SK-N-SH treated with all-trans-retinoic acid at 6 μM for 48 hours (cell line): ENCODE results near the gene IQCK.

Source experiments
- ATAC-seq: fragments of 200-7000 bp; cut with Tn5 transposase; 3 replicates; pipeline ENCODE4 v1.9.1; 2020; ENCODE audit warnings: mild to moderate bottlenecking, moderate library complexity
- ARNTL ChIP-seq: fragments of 450-650 bp; formaldehyde crosslinking; IDR thresholded peaks from 2 replicates; pipeline ENCODE4 v1.5.0; 2020; ENCODE audit warnings: low read depth, mild to moderate bottlenecking, moderate library complexity, borderline replicate concordance
- CREB5 ChIP-seq: fragments of 250-450 bp; sonication (Bioruptor Pico); IDR thresholded peaks from 2 replicates; pipeline ENCODE4 v1.5.1; 2020; ENCODE audit warnings: low read depth, mild to moderate bottlenecking, moderate library complexity
- CSDC2 ChIP-seq: fragments of 250-450 bp; sonication (Bioruptor Pico); IDR thresholded peaks from 2 replicates; pipeline ENCODE4 v1.5.0; 2020; ENCODE audit warnings: mild to moderate bottlenecking, moderate library complexity
- CSRNP3 ChIP-seq: fragments of 250-450 bp; sonication (Bioruptor Pico); IDR thresholded peaks from 2 replicates; pipeline ENCODE4 v1.5.1; 2021; ENCODE audit warnings: mild to moderate bottlenecking, moderate library complexity
- GLIS3 ChIP-seq: fragments of 250-450 bp; sonication (Bioruptor Pico); IDR thresholded peaks from 2 replicates; pipeline ENCODE4 v1.5.0; 2020; ENCODE audit warnings: mild to moderate bottlenecking, moderate library complexity
- ISL1 ChIP-seq: fragments of 250-450 bp; sonication (Bioruptor Pico); IDR thresholded peaks from 2 replicates; pipeline ENCODE4 v2.1.2; 2022; ENCODE audit warnings: mild to moderate bottlenecking, moderate library complexity
- OSR1 ChIP-seq: fragments of 250-450 bp; sonication (Bioruptor Pico); IDR thresholded peaks from 2 replicates; pipeline ENCODE4 v1.8.0; 2022; ENCODE audit warnings: moderate library complexity, mild to moderate bottlenecking, inconsistent platforms
- RARB ChIP-seq: fragments of 250-450 bp; sonication (Bioruptor Pico); IDR thresholded peaks from 2 replicates; pipeline ENCODE4 v1.8.0; 2021; ENCODE audit warnings: mild to moderate bottlenecking, moderate library complexity
- SNAI2 ChIP-seq: fragments of 250-450 bp; sonication (Bioruptor Pico); IDR thresholded peaks from 2 replicates; pipeline ENCODE4 v1.5.0; 2020; ENCODE audit warnings: mild to moderate bottlenecking, moderate library complexity
- TCF4 ChIP-seq: fragments of 250-450 bp; sonication (Bioruptor Pico); IDR thresholded peaks from 2 replicates; pipeline ENCODE4 v1.8.0; 2021; ENCODE audit warnings: mild to moderate bottlenecking, moderate library complexity, borderline replicate concordance
- TSHZ2 ChIP-seq: fragments of 250-450 bp; sonication (Bioruptor Pico); IDR thresholded peaks from 2 replicates; pipeline ENCODE4 v1.5.0; 2020; ENCODE audit warnings: mild to moderate bottlenecking, moderate library complexity
- ZC3H10 ChIP-seq: fragments of 250-450 bp; sonication (Bioruptor Pico); IDR thresholded peaks from 2 replicates; pipeline ENCODE4 v1.5.1; 2021; ENCODE audit warnings: mild to moderate bottlenecking, moderate library complexity
- ZFP3 ChIP-seq: fragments of 250-450 bp; sonication (Bioruptor Pico); IDR thresholded peaks from 2 replicates; pipeline ENCODE4 v1.5.0; 2020; ENCODE audit warnings: mild to moderate bottlenecking, moderate library complexity
- ZFP30 ChIP-seq: fragments of 450-650 bp; formaldehyde crosslinking; IDR thresholded peaks from 2 replicates; pipeline ENCODE4 v1.5.0; 2022; ENCODE audit warnings: mild to moderate bottlenecking, moderate library complexity
- ZNF565 ChIP-seq: fragments of 450-650 bp; formaldehyde crosslinking; conservative IDR thresholded peaks from 2 replicates; pipeline ENCODE4 v1.5.0; 2020; ENCODE audit warnings: low read depth, mild to moderate bottlenecking, moderate library complexity
- ZNF70 ChIP-seq: fragments of 450-650 bp; formaldehyde crosslinking; IDR thresholded peaks from 2 replicates; pipeline ENCODE4 v1.5.0; 2020; ENCODE audit warnings: mild to moderate bottlenecking, moderate library complexity
- ZNF8 ChIP-seq: fragments of 450-650 bp; formaldehyde crosslinking; IDR thresholded peaks from 2 replicates; pipeline ENCODE4 v1.5.0; 2020; ENCODE audit warnings: mild to moderate bottlenecking, moderate library complexity
- TF ChIP-seq, protein P1 (sequence below): fragments of 250-450 bp; sonication (Bioruptor Pico); IDR thresholded peaks from 2 replicates; pipeline ENCODE4 v1.8.0; 2020; ENCODE audit warnings: mild to moderate bottlenecking, moderate library complexity, borderline replicate concordance

IQCK gene

DNA sequence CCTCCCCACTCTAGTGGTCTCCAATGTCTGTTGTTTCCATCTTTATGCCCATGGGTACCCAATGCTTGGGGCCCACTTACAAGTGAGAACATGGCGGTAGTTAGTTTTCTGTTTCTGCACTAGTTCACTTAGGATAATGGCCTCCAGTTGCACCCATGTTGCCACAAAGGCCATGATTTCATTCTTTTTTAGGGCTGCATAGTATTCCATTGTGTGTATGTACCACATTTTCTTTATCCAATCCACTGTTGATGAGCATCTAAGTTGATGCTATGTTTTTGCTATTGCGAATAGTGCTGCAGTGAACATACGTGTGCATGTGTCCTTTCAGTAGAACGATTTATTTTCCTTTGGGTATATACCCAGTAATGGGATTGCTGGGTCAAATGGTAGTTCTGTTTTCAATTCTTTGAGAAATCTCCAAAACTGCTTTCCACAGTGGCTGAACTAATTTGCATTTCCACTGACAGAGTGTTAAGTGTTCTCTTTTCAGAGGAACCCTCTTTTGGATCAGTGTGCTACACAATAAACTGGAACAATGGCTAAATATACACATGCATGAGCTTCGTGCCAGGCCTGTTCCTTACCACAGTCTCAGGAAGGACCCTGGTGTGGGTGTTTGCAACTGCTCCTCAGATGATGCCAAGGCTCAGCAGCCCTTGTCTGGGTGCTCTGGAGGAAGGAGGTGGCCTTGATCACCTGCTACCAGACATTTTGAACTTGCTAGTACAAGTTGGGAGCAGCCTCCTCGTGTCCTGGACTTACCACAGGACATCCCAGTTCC, 34.4 kb upstream of the IQCK start:
- TF ChIP-seq TCF4 (CRISPR knock-in tag) (no peak), ZNF8 (CRISPR knock-in tag) (peak; percentile 73), ZC3H10 (no peak)
- TF ChIP-seq, protein P1, sequence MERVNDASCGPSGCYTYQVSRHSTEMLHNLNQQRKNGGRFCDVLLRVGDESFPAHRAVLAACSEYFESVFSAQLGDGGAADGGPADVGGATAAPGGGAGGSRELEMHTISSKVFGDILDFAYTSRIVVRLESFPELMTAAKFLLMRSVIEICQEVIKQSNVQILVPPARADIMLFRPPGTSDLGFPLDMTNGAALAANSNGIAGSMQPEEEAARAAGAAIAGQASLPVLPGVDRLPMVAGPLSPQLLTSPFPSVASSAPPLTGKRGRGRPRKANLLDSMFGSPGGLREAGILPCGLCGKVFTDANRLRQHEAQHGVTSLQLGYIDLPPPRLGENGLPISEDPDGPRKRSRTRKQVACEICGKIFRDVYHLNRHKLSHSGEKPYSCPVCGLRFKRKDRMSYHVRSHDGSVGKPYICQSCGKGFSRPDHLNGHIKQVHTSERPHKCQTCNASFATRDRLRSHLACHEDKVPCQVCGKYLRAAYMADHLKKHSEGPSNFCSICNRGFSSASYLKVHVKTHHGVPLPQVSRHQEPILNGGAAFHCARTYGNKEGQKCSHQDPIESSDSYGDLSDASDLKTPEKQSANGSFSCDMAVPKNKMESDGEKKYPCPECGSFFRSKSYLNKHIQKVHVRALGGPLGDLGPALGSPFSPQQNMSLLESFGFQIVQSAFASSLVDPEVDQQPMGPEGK = no peak
- ATAC-seq = no peak

GRCh38 chr16:19685176-19685575, 32.9 kb upstream of the IQCK start:
- peak; percentile 31; the same call in 1 of the 2 replicates for TF ChIP-seq ZNF8 (CRISPR knock-in tag)
- TF ChIP-seq ISL1 (CRISPR knock-in tag) = no peak
- ATAC-seq = no peak

DNA sequence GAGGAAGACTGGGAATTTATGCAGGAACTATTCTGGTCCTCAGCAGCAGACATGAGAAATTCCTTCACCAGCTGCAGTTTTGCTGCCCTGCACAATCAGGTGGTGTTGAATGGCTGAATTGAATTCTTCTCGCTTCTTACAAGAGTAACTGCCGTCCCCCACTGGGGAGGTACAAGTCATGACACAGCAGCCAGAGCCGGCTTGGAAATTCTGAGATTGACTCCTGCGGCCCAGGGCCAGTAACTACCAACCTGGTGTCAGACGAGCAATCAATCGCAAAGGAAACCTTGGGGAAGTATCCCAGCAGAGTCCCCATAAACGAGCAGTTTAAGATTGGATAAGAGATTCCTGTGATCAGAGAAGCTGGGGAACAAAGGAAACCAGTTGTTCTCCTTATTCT, 30.8 kb upstream of the IQCK start:
- ATAC-seq = no peak
- TF ChIP-seq TCF4 (CRISPR knock-in tag) = no peak

- no peak for TF ChIP-seq ZNF70 (CRISPR knock-in tag)
- TF ChIP-seq ZFP30 (CRISPR knock-in tag) = no peak
- no peak for TF ChIP-seq ISL1 (CRISPR knock-in tag)
- no peak for TF ChIP-seq ARNTL
- TF ChIP-seq ZFP3 (CRISPR knock-in tag) = no peak
- TF ChIP-seq GLIS3 (CRISPR knock-in tag) = no peak
- TF ChIP-seq, protein P1 = no peak
- no peak for TF ChIP-seq RARB (CRISPR knock-in tag)
- no peak for TF ChIP-seq CSDC2 (CRISPR knock-in tag)
- TF ChIP-seq ZNF565 (CRISPR knock-in tag) = no peak
- TF ChIP-seq SNAI2 (CRISPR knock-in tag) = no peak
- TF ChIP-seq TSHZ2 (CRISPR knock-in tag) = no peak
- TF ChIP-seq CSRNP3 (CRISPR knock-in tag) = no peak
- TF ChIP-seq TCF4 (CRISPR knock-in tag) = no peak
- TF ChIP-seq, all 23 proteins: peak for 0
- no peak for ATAC-seq
Measured at GRCh38 chr16:19688396-19689024, 29.6 kb upstream of the IQCK start.

DNA sequence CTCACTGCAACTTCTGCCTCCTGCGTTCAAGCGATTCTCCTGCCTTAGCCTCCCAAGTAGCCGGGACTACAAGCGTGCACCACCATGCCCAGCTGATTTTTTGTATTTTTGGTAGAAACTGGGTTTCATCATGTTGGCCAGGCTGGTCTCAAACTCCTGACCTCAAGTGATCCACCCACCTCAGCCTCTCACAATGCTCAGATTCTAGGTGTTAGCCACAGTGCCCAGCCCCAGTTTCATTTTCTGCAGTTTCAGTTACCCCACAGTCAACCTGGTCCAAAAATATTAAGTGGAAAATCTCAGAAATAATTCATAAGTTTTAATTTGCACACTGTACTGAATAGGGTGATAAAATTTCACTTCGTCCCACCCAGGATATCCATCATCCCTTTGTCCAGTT, 28.7 kb upstream of the IQCK start:
- no peak for ATAC-seq
- TF ChIP-seq CREB5 (no peak), TCF4 (CRISPR knock-in tag) (no peak), OSR1 (no peak), ZC3H10 (no peak), SNAI2 (CRISPR knock-in tag) (no peak), ZNF565 (CRISPR knock-in tag) (no peak)
